ENCODE measurements around the gene NCAPD3.

The NCAPD3 gene

GRCh38 chr11:134216816-134217215, 7.0 kb downstream of the NCAPD3 start:
- Histone ChIP-seq H4K20me1 (ENCODE audit: control insufficient read depth, insufficient read depth, low read depth, low read length) (peaks cover 22% of the 10 kb centered on the region), H3K4me3 (ENCODE audit: low read length) (no peak overlapping the region), H3F3A (ENCODE audit: control insufficient read depth, insufficient read depth) (no peaks in the 10 kb centered on the region), H3K9me2 (replicated peaks; ENCODE audit: control insufficient read depth, low read length) (no peaks in the 10 kb centered on the region), H3K27ac (ENCODE audit: low read depth, low read length) (no peak overlapping the region), H3K36me3 (ENCODE audit: control insufficient read depth, low read length) (peaks cover 93% of the 10 kb centered on the region), H3K79me2 (ENCODE audit: control insufficient read depth, low read length) (peaks cover 90% of the 10 kb centered on the region), H3K9me3 (ENCODE audit: control insufficient read depth, insufficient read depth, low read length) (no peaks in the 10 kb centered on the region), H3K4me2 (ENCODE audit: low read length) (no peak overlapping the region), H3K27me3 (ENCODE audit: control insufficient read depth, low read length) (no peaks in the 10 kb centered on the region), H3K4me1 (ENCODE audit: control insufficient read depth, low read length) (peaks cover 4% of the 10 kb centered on the region)
- TF ChIP-seq CTCF (IDR thresholded peaks at IDR 0.05; ENCODE audit: low read depth, low read length, poor library complexity, severe bottlenecking) (no peak), EZH2phosphoT487 (IDR thresholded peaks at IDR 0.05; ENCODE audit: borderline replicate concordance, low read length) (no peak)

GRCh38 chr11:134215836-134216235, 7.9 kb downstream of the NCAPD3 start:
- H3K4me3 ChIP-seq (ENCODE audit: low read length): no peak overlapping the region
- no peak overlapping the region for H3K4me2 ChIP-seq (ENCODE audit: low read length)
- H3K9me2 ChIP-seq (replicated peaks; ENCODE audit: control insufficient read depth, low read length): no peaks in the 10 kb centered on the region
- H3K9me3 ChIP-seq (ENCODE audit: control insufficient read depth, insufficient read depth, low read length): no peaks in the 10 kb centered on the region
- no peak overlapping the region for H3K27ac ChIP-seq (ENCODE audit: low read depth, low read length)
- TF ChIP-seq EZH2phosphoT487 (IDR thresholded peaks at IDR 0.05; ENCODE audit: borderline replicate concordance, low read length) (no peak), CTCF (IDR thresholded peaks at IDR 0.05; ENCODE audit: low read depth, low read length, poor library complexity, severe bottlenecking) (no peak)
- H4K20me1 ChIP-seq (ENCODE audit: control insufficient read depth, insufficient read depth, low read depth, low read length): peaks cover 25% of the 10 kb centered on the region; the same call in 1 of the 2 replicates
- H3K27me3 ChIP-seq (ENCODE audit: control insufficient read depth, low read length): no peaks in the 10 kb centered on the region
- H3K36me3 ChIP-seq (ENCODE audit: control insufficient read depth, low read length): peaks cover 93% of the 10 kb centered on the region
- no peaks in the 10 kb centered on the region for H3K4me1 ChIP-seq (ENCODE audit: control insufficient read depth, low read length)
- H3K79me2 ChIP-seq (ENCODE audit: control insufficient read depth, low read length): peaks cover 90% of the 10 kb centered on the region
- no peaks in the 10 kb centered on the region for H3F3A ChIP-seq (ENCODE audit: control insufficient read depth, insufficient read depth)

- Histone ChIP-seq H3K27ac (ENCODE audit: low read depth, low read length) (no peak overlapping the region), H3K4me2 (ENCODE audit: low read length) (no peak overlapping the region), H3K9me2 (replicated peaks; ENCODE audit: control insufficient read depth, low read length) (no peaks in the 10 kb centered on the region), H3K79me2 (ENCODE audit: control insufficient read depth, low read length) (peaks cover 27% of the 10 kb centered on the region), H3K27me3 (ENCODE audit: control insufficient read depth, low read length) (no peaks in the 10 kb centered on the region), H3K9me3 (ENCODE audit: control insufficient read depth, insufficient read depth, low read length) (no peaks in the 10 kb centered on the region), H3F3A (ENCODE audit: control insufficient read depth, insufficient read depth) (0 out of 2 replicates have a peak, but pooled peaks cover 3% of the 10 kb centered on the region), H4K20me1 (ENCODE audit: control insufficient read depth, insufficient read depth, low read depth, low read length) (peaks cover 15% of the 10 kb centered on the region; the same call in 1 of the 2 replicates), H3K36me3 (ENCODE audit: control insufficient read depth, low read length) (peaks cover 94% of the 10 kb centered on the region), H3K4me1 (ENCODE audit: control insufficient read depth, low read length) (no peaks in the 10 kb centered on the region), H3K4me3 (ENCODE audit: low read length) (no peak overlapping the region)
- peak; percentile 67 for TF ChIP-seq CTCF (IDR thresholded peaks at IDR 0.05; ENCODE audit: low read depth, low read length, poor library complexity, severe bottlenecking)
- TF ChIP-seq EZH2phosphoT487 (IDR thresholded peaks at IDR 0.05; ENCODE audit: borderline replicate concordance, low read length): no peak
These were observed 16.1 kb downstream of the NCAPD3 start for GRCh38 chr11:134207538-134208239.

All from DOHH2 (cell line).